ENCODE data around the gene ROR2. TPM values are rescaled to one million over a fixed set of nuclear protein-coding genes. Genes with fewer than 3 reads are reported as not detected.

ROR2 gene
- total and polyA plus RNA-seq, 2 of the 8 experiments (the other 6 are each of a cell fraction or from before 2014, with no cell fraction given): 2.7 to 4.3 TPM

DNA sequence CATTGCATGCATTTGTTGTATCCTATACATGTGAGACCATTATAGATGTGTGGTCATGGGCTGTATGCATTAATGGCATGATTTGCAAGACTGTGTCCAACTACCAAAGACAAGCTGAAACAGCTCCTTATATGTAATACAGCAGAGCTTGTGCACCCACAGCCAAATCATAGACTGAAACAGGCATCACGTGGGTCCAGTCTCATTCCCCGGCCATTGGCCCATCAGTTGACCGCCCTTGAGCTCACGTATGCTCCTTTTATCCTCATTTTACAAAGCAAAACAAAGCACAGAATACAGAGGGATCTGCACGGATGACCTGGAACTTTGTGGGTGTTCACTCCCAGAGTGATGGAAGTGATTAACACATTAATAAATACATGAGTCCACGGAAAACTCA, 109.1 kb downstream of the ROR2 start:
- ChIA-PET CTCF (ENCODE audit: partially characterized antibody) (interaction anchor here (0.6 to 1.5 kb wide), 6 partner anchors 29 to 96 kb away, joined by 3 to 4 read pairs (median 4); no protein-coding TSS in a partner anchor), POLR2A (ENCODE audit: partially characterized antibody) (no interaction called here)
- Histone ChIP-seq H2BK20ac (ENCODE audit: low read length) (no peak overlapping the region), H2BK12ac (ENCODE audit: low read depth, low read length) (no peak overlapping the region), H3K4ac (replicated peaks; ENCODE audit: insufficient read length, low read depth, low read length) (no peak overlapping the region), H3K14ac (ENCODE audit: insufficient read length) (no peak overlapping the region), H3K79me1 (ENCODE audit: low read depth, low read length) (0 out of 2 replicates have a peak, but pooled peaks cover under 1% of the 10 kb centered on the region), H3K23me2 (ENCODE audit: low read depth, low read length) (peaks cover 6% of the 10 kb centered on the region; the same call in 1 of the 2 replicates), H4K8ac (ENCODE audit: extremely low read depth, insufficient read depth, low read length) (no peak overlapping the region), H3K9ac (replicated peaks in 1 of 4; ENCODE audit: extremely low read depth in 1 of 4, low read depth in 3 of 4, low read length in 3 of 4) (no peak overlapping the region), H2BK15ac (ENCODE audit: low read length) (no peak overlapping the region), H2AK5ac (ENCODE audit: low read depth, low read length) (no peak overlapping the region), H3K4me2 (ENCODE audit: insufficient read depth in 1 of 2, low read depth in 2 of 2, low read length in 2 of 2) (no peak overlapping the region), H3K9me3 (ENCODE audit: insufficient read depth in 2 of 2, low read depth in 1 of 2, low read length in 1 of 2) (no peaks in the 10 kb centered on the region), H3K27me3 (replicated peaks in 1 of 4; ENCODE audit: control insufficient read depth in 3 of 4, extremely low read depth in 1 of 4, insufficient read depth in 3 of 4, low read length in 3 of 4) (no peaks in the 10 kb centered on the region), H3K23ac (ENCODE audit: insufficient read length) (no peak overlapping the region), H4K5ac (ENCODE audit: insufficient read length, low read depth, low read length) (no peak overlapping the region), H4K20me1 (replicated peaks in 1 of 2; ENCODE audit: control insufficient read depth in 1 of 2, insufficient read depth in 2 of 2, low read length in 2 of 2) (peaks cover 0 to 5% of the 10 kb centered on the region in 2 experiments), H2AFZ (ENCODE audit: low read length) (no peak overlapping the region), H3K79me2 (ENCODE audit: control insufficient read depth in 1 of 2, insufficient read depth in 2 of 2, low read length in 2 of 2) (no peaks in the 10 kb centered on the region), H3K18ac (ENCODE audit: extremely low read depth, low read length) (no peak overlapping the region), H4K91ac (replicated peaks; ENCODE audit: insufficient read length, low read length) (no peak overlapping the region), H3K56ac (replicated peaks; ENCODE audit: insufficient read length, low read depth, low read length) (no peak overlapping the region), H3K36me3 (ENCODE audit: control insufficient read depth in 2 of 4, insufficient read depth in 4 of 4, low read length in 3 of 4) (no peaks in the 10 kb centered on the region), H2BK120ac (replicated peaks; ENCODE audit: low read depth, low read length) (no peak overlapping the region), H3K4me3 (ENCODE audit: extremely low read depth in 1 of 4, insufficient read depth in 2 of 4, low read depth in 3 of 4, low read length in 4 of 4) (no peak overlapping the region), H3K4me1 (replicated peaks in 1 of 4; ENCODE audit: control insufficient read depth in 3 of 4, insufficient read depth in 4 of 4, low read length in 3 of 4) (peaks cover 0 to 9% (median 6%) of the 10 kb centered on the region in 4 experiments; a peak in 5 of 7 replicates), H3K27ac (ENCODE audit: low read depth, low read length) (no peak overlapping the region), H2BK5ac (ENCODE audit: low read depth, low read length) (no peak overlapping the region)
- DNase-seq (ENCODE audit: low read depth in 1 of 2, low spot score in 2 of 2): no peak
- 91% methylated on average over 6 of the region's 6 CpGs; no CpG with 5 or more reads in 1 of the 2 experiments for WGBS, 2 experiments (ENCODE audit: extremely low coverage in 1 of 2, insufficient coverage in 1 of 2, insufficient read length in 1 of 2, insufficient replicate concordance in 2 of 2, low coverage in 1 of 2, low lambda C conversion rate in 2 of 2, missing lambda C conversion rate in 1 of 2)
- no peak for FAIRE-seq
- TF ChIP-seq MAX (IDR thresholded peaks at IDR 0.05) (no peak), RAD21 (IDR thresholded peaks at IDR 0.05 in 1 of 2, conservative IDR thresholded peaks at IDR 0.05 in 1 of 2; ENCODE audit: low read depth in 2 of 2, low read length in 2 of 2) (no peak), TEAD4 (IDR thresholded peaks at IDR 0.05; ENCODE audit: low read depth, low read length) (no peak), EGR1 (IDR thresholded peaks at IDR 0.05; ENCODE audit: borderline replicate concordance, low read depth, low read length) (no peak), NANOG (IDR thresholded peaks at IDR 0.05; ENCODE audit: insufficient read depth, low read depth, low read length, poor library complexity, severe bottlenecking) (no peak), MAFK (IDR thresholded peaks at IDR 0.05; ENCODE audit: low read depth, low read length) (no peak), GTF2F1 (IDR thresholded peaks at IDR 0.05; ENCODE audit: borderline replicate concordance, low read depth, low read length) (no peak), KDM5A (IDR thresholded peaks at IDR 0.05; ENCODE audit: low read length) (no peak), RFX5 (IDR thresholded peaks at IDR 0.05; ENCODE audit: borderline replicate concordance, low read depth, low read length) (no peak), BCL11A (IDR thresholded peaks at IDR 0.05; ENCODE audit: low read depth in 2 of 2, low read length in 2 of 2) (no peak), CHD2 (IDR thresholded peaks at IDR 0.05; ENCODE audit: low read length) (no peak), CTBP2 (IDR thresholded peaks at IDR 0.05; ENCODE audit: borderline replicate concordance, insufficient read depth, insufficient read length, low read length) (no peak), SIRT6 (IDR thresholded peaks at IDR 0.05; ENCODE audit: low read length) (no peak), TAF7 (optimal IDR thresholded peaks at IDR 0.05; ENCODE audit: borderline replicate concordance, low read depth, low read length) (no peak)

Measured in H1 (cell line).